Measurements from ENCODE around the gene IPO4.

DNA sequence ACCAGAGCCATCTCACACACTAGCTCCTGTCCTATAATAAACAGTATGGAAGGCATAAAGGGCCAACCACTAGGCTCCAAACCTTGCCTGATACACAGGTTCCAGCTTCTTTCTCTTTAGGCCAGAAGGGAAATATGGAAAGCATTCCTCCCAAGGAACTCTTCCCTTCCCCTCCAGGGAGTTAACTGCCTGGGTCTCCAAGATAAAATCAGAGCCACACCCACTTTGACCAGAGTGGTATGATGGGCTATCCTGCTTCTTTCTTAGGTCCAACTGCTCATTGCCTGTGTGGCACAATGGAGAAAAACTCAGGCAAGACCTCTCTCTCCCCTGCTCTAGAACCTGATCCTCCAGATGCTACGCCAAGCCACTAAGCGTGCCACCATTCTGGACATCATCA lies 19.0 kb upstream of the IPO4 start:
- TF ChIP-seq, protein P1, sequence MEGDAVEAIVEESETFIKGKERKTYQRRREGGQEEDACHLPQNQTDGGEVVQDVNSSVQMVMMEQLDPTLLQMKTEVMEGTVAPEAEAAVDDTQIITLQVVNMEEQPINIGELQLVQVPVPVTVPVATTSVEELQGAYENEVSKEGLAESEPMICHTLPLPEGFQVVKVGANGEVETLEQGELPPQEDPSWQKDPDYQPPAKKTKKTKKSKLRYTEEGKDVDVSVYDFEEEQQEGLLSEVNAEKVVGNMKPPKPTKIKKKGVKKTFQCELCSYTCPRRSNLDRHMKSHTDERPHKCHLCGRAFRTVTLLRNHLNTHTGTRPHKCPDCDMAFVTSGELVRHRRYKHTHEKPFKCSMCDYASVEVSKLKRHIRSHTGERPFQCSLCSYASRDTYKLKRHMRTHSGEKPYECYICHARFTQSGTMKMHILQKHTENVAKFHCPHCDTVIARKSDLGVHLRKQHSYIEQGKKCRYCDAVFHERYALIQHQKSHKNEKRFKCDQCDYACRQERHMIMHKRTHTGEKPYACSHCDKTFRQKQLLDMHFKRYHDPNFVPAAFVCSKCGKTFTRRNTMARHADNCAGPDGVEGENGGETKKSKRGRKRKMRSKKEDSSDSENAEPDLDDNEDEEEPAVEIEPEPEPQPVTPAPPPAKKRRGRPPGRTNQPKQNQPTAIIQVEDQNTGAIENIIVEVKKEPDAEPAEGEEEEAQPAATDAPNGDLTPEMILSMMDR (IDR thresholded peaks at IDR 0.05; ENCODE audit: insufficient read depth, low read length) = no peak
- TF ChIP-seq POLR2AphosphoS5 (IDR thresholded peaks at IDR 0.05; ENCODE audit: low read depth) (no peak), REST (IDR thresholded peaks at IDR 0.05; ENCODE audit: insufficient replicate concordance, low read depth) (no peak), SPI1 (IDR thresholded peaks at IDR 0.05; ENCODE audit: borderline replicate concordance, low read depth) (no peak)

Data from HL-60 (cell line).